Activated CD4-positive, alpha-beta memory T cell treated with anti-CD3 and anti-CD28 coated beads for 36 hours (primary cell): ENCODE measurements around the gene COPS4. TPM values are rescaled to one million over a fixed set of nuclear protein-coding genes. Genes with fewer than 3 reads are reported as not detected.
"Not testable (repeated sequence)": the region's sequence is repeated elsewhere in the genome, so short reads cannot be mapped to it uniquely, and the experiment has no call there.

Experiments
- CTCF ChIA-PET: fragments of 350-600 bp; sonication (Branson Sonifier 250); formaldehyde crosslinking; loops from one replicate; lab custom pipeline; 2021; ENCODE audit warnings: antibody characterized with exemption, inconsistent platforms; lab: Charles Lee
- POLR2A ChIA-PET: fragments of 350-600 bp; sonication (Branson Sonifier 250); formaldehyde crosslinking; loops from one replicate; lab custom pipeline; 2021; ENCODE audit warnings: antibody characterized with exemption; lab: Charles Lee
- DNase-seq: peaks from one replicate; pipeline ENCODE4 v3.0.0-alpha.2; 2020
- H3K27ac Mint-ChIP-seq: one replicate; pipeline ENCODE4 v1.8.0; 2021; ENCODE audit warnings: mixed read lengths
- H3K27me3 Mint-ChIP-seq: one replicate; pipeline ENCODE4 v1.8.0; 2021; ENCODE audit warnings: mixed read lengths
- H3K36me3 Mint-ChIP-seq: one replicate; pipeline ENCODE4 v1.8.0; 2021; ENCODE audit warnings: mixed read lengths
- H3K4me1 Mint-ChIP-seq: one replicate; pipeline ENCODE4 v1.8.0; 2021; ENCODE audit warnings: low read depth, mixed read lengths
- H3K4me3 Mint-ChIP-seq: one replicate; pipeline ENCODE4 v1.8.0; 2021; ENCODE audit warnings: mild to moderate bottlenecking, mixed read lengths
- H3K9me3 Mint-ChIP-seq: one replicate; pipeline ENCODE4 v1.8.0; 2021; ENCODE audit warnings: mixed read lengths
- intact Hi-C: fragments of 100-400 bp; cut with micrococcal nuclease; formaldehyde crosslinking; loops from one replicate; pipeline ENCODE4 v1.15.1; 2023
- total RNA-seq, 2 experiments: library from RNA; stranded (reverse); gene quantifications; one replicate each; pipeline ENCODE4 v1.2.3, GENCODE V29; 2021

Gene COPS4
- total RNA-seq, 2 experiments from 2014 or later, result 38.5 to 40.6 TPM

DNA sequence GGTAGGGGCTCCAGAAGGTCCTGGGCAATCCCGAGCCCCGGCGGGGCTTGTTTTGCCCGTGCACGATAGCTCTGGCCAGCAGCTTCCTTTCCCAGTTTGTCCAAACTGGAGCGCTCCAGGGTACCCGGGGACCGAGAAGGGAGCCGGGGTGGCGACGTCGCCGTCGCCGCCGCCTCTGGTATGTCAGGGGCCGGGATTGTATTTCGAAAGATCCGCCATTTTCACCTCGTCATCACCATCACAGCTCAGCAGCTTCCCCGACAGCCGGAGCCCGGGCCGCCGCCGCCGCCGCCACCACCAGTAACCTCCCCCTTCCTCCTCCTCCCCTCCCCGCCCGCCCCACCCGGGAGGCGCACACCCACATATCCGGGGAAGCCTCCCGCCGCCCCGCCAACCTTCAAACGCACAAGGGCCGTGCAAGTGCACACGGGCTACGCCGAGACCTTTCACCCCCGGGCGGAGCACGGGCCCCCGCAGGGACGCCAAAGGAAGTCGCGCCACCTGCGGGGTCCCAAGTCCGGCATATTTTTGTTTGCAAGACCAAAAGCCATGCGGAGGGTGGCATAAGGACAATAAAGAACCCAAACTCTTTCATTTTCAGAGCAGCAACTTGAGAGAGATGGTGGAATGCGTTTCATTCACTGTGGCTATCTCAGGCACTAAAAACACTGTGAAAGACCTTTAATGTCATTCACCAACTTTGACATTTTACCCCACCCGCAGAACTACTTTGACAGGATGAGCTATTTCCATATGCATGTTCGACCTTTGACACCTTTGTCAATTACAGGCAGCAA lies 24.3 kb upstream of the COPS4 start, which contains the start of gene LIN54:
TSS of gene LIN54 (minus strand) at position 302 of the 797 bp plus-strand sequence. CDS start 25,979 bp downstream, outside the sequence.
- intact Hi-C loops, result loop anchor here (1.0 to 2.0 kb wide), 2 partner anchors 580 to 636 kb away; partner anchors contain the start of genes ENOPH1 and HNRNPDL
- peak; percentile 91 for DNase-seq
- Mint-ChIP-seq H3K9me3 (no peaks in the 10 kb centered on the region), H3K4me1 (peaks cover 47% of the 10 kb centered on the region), H3K36me3 (peaks cover 5% of the 10 kb centered on the region), H3K27ac (peak within 1 kb of the TSS; percentile 90), H3K27me3 (no peaks in the 10 kb centered on the region), H3K4me3 (peak within 1 kb of the TSS; percentile 99)
- ChIA-PET POLR2A (interaction anchor here (0.7 to 4.4 kb wide), 4 partner anchors 24 to 111 kb away, joined by 3 to 41 read pairs (median 12); partner anchors contain the start of genes COPS4 and THAP9), CTCF (interaction anchor here (0.7 to 3.2 kb wide), 10 partner anchors 24 to 283 kb away, joined by 3 to 33 read pairs (median 3); partner anchors contain the start of genes COPS4 and THAP9)

DNA sequence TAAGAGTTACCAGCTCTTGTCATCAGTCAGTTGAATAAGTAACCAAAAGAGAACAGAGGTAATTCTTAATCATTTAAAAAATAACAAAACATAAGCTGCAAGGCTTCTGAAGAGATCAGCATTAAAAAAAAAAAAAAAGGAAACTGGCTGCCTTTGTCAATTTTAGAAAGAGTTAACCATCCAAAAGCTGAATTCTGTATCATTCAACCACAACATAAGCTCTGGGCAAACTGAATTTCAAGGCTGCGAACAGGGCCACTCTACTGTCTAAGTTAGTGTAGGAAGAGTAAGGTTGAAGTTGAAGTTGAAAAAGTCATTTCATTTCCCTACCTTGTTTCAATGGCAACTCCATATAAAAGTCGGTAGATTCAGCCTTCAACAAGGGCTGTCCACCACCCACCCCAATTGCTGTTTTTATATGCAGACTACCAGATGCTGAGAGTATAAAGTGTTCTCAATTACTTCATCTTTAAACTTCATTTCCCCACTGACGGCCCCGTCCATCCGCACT lies 23.2 kb upstream of the COPS4 start:
- peaks cover 41% of the 10 kb centered on the region for H3K4me1 Mint-ChIP-seq

DNA sequence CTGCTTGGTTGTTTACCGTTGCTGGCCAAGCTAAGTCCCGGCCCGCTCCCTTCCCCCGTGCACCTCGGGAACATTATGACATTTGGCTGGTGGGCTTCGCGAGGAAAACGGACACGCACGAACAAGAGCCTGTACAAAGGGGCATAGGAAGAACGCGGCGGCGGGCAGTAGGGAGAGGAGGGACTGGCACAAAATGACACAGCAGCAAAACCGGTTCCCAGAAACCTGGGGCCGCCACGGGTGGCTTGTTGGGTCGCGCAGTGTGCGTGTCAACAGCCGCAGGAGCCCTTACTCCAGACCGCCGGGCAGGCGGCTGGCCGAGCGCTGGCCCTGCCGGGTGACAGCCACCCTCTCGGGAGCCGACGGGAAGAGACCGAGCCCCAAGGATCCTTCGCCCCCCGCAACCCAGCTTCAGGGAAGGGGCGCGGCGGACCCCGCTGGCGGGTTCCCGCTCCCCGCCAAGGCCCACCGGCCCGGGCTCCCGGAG lies 22.7 kb upstream of the COPS4 start:
- H3K27ac Mint-ChIP-seq, result peak overlapping the region; percentile 90
- H3K4me1 Mint-ChIP-seq, result peaks cover 40% of the 10 kb centered on the region
- H3K36me3 Mint-ChIP-seq, result peaks cover 5% of the 10 kb centered on the region
- peak overlapping the region; percentile 99 for H3K4me3 Mint-ChIP-seq
- no peaks in the 10 kb centered on the region for H3K27me3 Mint-ChIP-seq
- H3K9me3 Mint-ChIP-seq, result no peaks in the 10 kb centered on the region
- ChIA-PET CTCF (interaction anchor here (1.0 to 3.2 kb wide), 4 partner anchors 23 to 271 kb away, joined by 4 to 33 read pairs (median 8); partner anchors contain the start of gene COPS4), POLR2A (interaction anchor here (0.6 to 4.4 kb wide), 6 partner anchors 23 to 112 kb away, joined by 3 to 41 read pairs (median 4); partner anchors contain the start of genes COPS4 and THAP9)
- peak; percentile 66 for DNase-seq
- intact Hi-C loops, result loop anchor here (1.0 to 2.0 kb wide), 6 partner anchors 63 to 443 kb away; partner anchors contain the start of genes HELQ, SEC31A and THAP9

More for the DNA sequence above, 23.2 kb upstream of the COPS4 start:
- no peak for DNase-seq
- POLR2A ChIA-PET, result interaction anchor here (0.6 to 4.4 kb wide), 8 partner anchors 23 to 122 kb away, joined by 3 to 41 read pairs (median 3); partner anchors contain the start of genes COPS4 and THAP9
- intact Hi-C loops, result loop anchor here (1.0 to 2.0 kb wide), 7 partner anchors 63 to 581 kb away; partner anchors contain the start of genes ENOPH1, HELQ, HNRNPDL and SEC31A
- peak overlapping the region; percentile 90 for H3K27ac Mint-ChIP-seq
- H3K4me3 Mint-ChIP-seq, result peak overlapping the region; percentile 99
- H3K36me3 Mint-ChIP-seq, result peaks cover 5% of the 10 kb centered on the region
- CTCF ChIA-PET, result interaction anchor here (0.7 to 3.2 kb wide), 9 partner anchors 23 to 282 kb away, joined by 3 to 33 read pairs (median 3); partner anchors contain the start of genes COPS4 and THAP9
- H3K27me3 Mint-ChIP-seq, result no peaks in the 10 kb centered on the region
- no peaks in the 10 kb centered on the region for H3K9me3 Mint-ChIP-seq

DNA sequence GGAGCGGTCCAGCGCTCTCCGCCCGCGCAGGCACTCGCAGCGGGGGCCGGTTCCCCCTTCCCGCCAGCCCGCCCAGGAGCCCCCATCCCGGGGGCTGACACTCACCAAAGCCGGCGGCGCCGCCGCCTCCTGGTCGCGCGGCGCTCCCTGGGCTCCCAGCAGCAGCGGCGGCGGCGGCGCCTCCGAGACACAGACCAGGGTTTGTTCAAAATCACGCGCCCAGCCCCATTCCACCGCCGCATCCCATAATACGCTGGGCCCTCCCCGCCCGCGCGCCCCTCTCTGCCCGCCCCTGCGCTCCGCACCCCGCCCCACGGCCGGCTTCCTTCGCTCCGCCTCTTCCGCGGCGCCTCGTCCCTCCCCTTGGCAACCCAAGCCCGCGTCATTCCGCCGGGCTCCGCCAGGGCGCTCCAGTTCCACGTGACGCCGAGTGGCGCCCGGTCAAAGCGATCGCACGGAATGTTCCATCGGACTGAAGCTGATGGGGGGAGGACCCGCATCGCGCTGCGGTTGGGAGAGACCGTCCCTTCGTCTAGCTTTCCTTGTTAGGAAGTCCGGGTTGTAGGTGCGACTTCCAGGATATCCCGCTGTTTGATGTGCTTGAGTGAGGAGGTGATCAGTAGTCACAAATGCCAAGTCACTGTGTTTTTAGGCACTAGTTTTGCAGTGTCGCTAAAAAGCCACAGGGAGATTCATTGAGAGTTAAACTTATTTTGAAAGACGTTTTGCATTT lies 22.1 kb upstream of the COPS4 start:
- peaks cover 5% of the 10 kb centered on the region for H3K36me3 Mint-ChIP-seq
- H3K27me3 Mint-ChIP-seq, result no peaks in the 10 kb centered on the region
- peak; percentile 98 for DNase-seq
- H3K4me1 Mint-ChIP-seq, result peaks cover 36% of the 10 kb centered on the region
- POLR2A ChIA-PET, result interaction anchor here (0.7 to 4.4 kb wide), 9 partner anchors 9 to 122 kb away, joined by 3 to 41 read pairs (median 3); partner anchors contain the start of genes COPS4, SEC31A and THAP9
- peak overlapping the region; percentile 92 for H3K4me3 Mint-ChIP-seq
- CTCF ChIA-PET, result interaction anchor here (1.2 to 1.9 kb wide), 3 partner anchors 22 to 271 kb away, joined by 3 to 12 read pairs (median 4); partner anchors contain the start of gene COPS4
- H3K27ac Mint-ChIP-seq, result peak overlapping the region; percentile 92
- no peaks in the 10 kb centered on the region for H3K9me3 Mint-ChIP-seq
- intact Hi-C loops, result loop anchor here (1.0 to 2.0 kb wide), 9 partner anchors 21 to 442 kb away; partner anchors contain the start of genes COQ2, HELQ, SEC31A and THAP9

DNA sequence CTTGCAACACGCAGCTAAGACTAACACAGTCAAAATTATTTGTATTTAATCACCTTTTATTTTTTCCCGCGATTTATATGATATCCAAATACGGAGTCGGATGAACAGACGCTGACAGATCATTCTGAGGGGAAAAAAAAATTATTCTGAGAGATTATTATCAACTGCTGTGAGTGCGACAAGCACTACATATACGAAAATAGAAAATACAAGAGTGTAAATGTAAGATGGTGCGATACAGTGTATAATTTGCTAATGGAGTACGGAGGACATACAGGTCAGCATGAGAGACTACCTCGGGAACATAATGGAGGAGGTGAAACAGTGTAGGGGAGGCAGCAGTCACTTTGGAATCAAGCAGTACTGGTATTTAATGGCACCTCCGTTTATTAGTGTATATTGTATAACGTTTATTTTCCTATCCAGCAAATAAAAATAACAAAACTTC lies 21.5 kb upstream of the COPS4 start:
- POLR2A ChIA-PET, result interaction anchor here (0.7 to 4.4 kb wide), 9 partner anchors 9 to 123 kb away, joined by 3 to 41 read pairs (median 3); partner anchors contain the start of genes COPS4, SEC31A and THAP9
- H3K27ac Mint-ChIP-seq, result peak overlapping the region; percentile 92
- H3K4me1 Mint-ChIP-seq, result peaks cover 32% of the 10 kb centered on the region
- H3K27me3 Mint-ChIP-seq, result no peaks in the 10 kb centered on the region
- peak overlapping the region; percentile 92 for H3K4me3 Mint-ChIP-seq
- DNase-seq, result no peak
- H3K36me3 Mint-ChIP-seq, result peaks cover 5% of the 10 kb centered on the region
- H3K9me3 Mint-ChIP-seq, result no peaks in the 10 kb centered on the region
- intact Hi-C loops, result loop anchor here (1.0 to 2.0 kb wide), 6 partner anchors 21 to 271 kb away; partner anchors contain the start of gene COQ2
- CTCF ChIA-PET, result interaction anchor here (1.2 to 1.9 kb wide), 2 partner anchors 21 to 61 kb away, joined by 3 to 12 read pairs; partner anchors contain the start of gene COPS4

DNA sequence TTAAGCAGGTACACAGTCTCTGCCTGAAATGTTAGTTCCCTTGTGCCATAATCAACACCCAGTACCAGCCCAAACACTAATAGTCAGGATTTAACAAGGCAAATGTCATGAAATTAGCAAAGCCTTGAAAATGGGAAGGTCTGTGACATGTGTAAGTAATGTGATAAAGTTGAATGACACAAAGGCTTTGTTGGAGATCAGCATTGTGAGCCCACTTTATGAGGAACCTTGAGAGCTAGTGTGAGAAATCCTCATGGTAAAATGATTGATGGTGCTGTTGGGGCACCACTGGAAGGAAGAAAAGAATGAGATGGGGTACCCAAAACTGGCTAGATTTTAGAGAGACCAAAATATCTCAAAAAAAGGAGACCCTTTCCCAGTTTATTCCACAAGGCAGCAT lies 21.1 kb upstream of the COPS4 start:
- no peak for DNase-seq
- CTCF ChIA-PET, result interaction anchor here (1.2 to 1.9 kb wide), 2 partner anchors 21 to 61 kb away, joined by 3 to 12 read pairs; partner anchors contain the start of gene COPS4

DNA sequence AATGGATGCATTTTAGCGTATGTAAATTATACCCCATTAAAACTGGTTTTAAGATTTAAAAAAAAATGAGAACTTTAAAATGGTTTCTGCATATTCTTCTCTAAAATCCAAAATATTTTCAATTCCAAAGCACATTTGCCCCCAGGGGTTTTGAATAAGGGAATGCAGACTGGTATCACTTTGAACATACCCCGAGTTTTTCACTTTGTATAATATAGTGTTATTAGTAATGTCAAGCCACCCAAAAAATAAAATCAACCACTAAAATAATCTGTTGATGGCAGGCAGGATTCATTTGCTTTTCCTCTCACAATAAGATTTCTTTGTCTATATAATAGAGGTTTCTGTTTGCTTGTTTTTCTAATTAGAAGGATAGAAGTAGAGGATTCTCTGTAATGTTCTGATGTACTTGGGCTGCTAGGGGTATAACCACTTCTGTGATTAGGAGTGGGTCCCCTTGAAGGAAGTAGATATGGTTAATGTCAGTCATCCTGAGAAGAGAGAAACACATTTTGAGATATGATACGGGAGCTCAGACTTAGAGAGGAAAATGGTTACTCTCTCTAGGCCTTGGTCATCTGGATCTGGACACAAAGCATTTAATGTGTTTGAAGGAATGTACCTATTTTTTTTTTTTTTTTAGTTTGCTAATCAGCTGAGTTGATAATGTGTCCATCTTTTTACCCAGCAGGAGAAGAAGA lies 15.0 kb upstream of the COPS4 start:
- Mint-ChIP-seq H3K27me3 (peaks cover 1% of the 10 kb centered on the region), H3K4me1 (peaks cover 8% of the 10 kb centered on the region), H3K9me3 (peaks cover 5% of the 10 kb centered on the region), H3K4me3 (no peak overlapping the region), H3K27ac (no peak overlapping the region), H3K36me3 (no peaks in the 10 kb centered on the region)
- ChIA-PET CTCF (no interaction called here), POLR2A (interaction anchor here (0.6 kb wide), 1 partner anchor 14 kb away, joined by 3 read pairs; no protein-coding TSS in a partner anchor)
- intact Hi-C loops, result no loop called here
- no peak for DNase-seq

More for the DNA sequence above, 21.1 kb upstream of the COPS4 start:
- POLR2A ChIA-PET, result interaction anchor here (0.8 kb wide), 1 partner anchor 123 kb away, joined by 3 read pairs; the partner anchor contains the start of gene SEC31A
- H3K27ac Mint-ChIP-seq, result no peak overlapping the region
- peaks cover 28% of the 10 kb centered on the region for H3K4me1 Mint-ChIP-seq
- H3K36me3 Mint-ChIP-seq, result peaks cover 5% of the 10 kb centered on the region
- H3K9me3 Mint-ChIP-seq, result no peaks in the 10 kb centered on the region
- intact Hi-C loops, result loop anchor here (1.0 to 2.0 kb wide), 6 partner anchors 20 to 270 kb away; partner anchors contain the start of gene COQ2
- peak overlapping the region; percentile 92 for H3K4me3 Mint-ChIP-seq
- no peaks in the 10 kb centered on the region for H3K27me3 Mint-ChIP-seq

DNA sequence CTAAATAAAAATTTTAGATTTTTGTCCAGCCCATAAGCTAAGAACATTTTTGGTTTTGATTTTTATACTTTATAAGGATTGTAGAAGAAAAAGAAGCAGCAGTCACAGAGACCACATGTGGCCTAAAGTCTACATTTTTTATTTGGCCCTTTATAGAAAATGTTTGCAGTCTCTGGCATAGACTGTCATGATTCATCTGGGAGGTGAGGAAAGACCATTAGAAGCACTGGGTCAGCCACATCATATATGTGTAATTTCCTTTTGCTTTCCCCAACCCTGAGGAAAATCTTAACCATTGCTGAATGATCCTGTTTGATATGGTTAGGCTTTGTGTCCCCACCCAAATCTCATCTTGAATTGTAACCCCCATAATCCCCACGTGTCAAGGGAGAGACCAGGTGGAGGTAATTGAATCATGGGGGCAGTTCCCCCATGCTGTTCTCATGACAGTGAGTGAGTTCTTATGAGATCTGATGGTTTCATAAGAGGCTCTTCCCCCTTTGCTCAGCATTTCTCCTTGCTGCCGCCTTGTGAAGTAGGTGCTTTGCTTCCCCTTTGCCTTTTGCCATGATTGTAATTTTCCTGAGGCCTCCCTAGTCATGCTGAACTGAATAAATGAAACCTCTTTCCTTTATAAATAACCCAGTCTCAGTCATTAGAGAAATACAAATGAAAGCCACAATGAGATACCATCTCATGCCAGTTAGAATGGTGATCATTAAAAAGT lies 12.1 kb upstream of the COPS4 start:
- Mint-ChIP-seq H3K4me3 (no peak overlapping the region), H3K4me1 (peaks cover 8% of the 10 kb centered on the region), H3K36me3 (peaks cover 1% of the 10 kb centered on the region), H3K27ac (no peak overlapping the region), H3K9me3 (peaks cover 12% of the 10 kb centered on the region), H3K27me3 (peaks cover 3% of the 10 kb centered on the region)
- intact Hi-C loops, result no loop called here
- CTCF ChIA-PET, result no interaction called here
- POLR2A ChIA-PET, result interaction anchor here (1.1 kb wide), 1 partner anchor 10 kb away, joined by 3 read pairs; no protein-coding TSS in a partner anchor
- DNase-seq, result no peak

DNA sequence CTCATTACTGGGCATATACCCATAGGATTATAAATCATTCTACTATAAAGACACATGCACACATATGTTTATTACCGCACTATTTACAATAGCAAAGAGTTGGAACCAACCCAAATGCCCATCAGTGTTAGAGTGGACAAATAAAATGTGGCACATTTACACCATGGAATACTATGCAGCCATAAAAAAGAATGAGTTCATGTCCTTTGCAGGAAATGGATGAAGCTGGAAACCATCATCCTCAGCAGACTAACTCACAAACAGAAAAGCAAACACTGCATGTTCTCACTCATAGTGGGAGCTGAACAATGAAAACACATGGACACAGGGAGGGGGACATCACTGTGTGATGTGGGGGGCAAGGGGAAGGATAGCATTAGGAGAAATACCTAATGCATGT lies 11.4 kb upstream of the COPS4 start:
- H3K9me3 Mint-ChIP-seq, result peaks cover 12% of the 10 kb centered on the region
- H3K4me3 Mint-ChIP-seq, CTCF ChIA-PET, DNase-seq, H3K36me3 Mint-ChIP-seq, H3K27ac Mint-ChIP-seq, H3K4me1 Mint-ChIP-seq, POLR2A ChIA-PET, intact Hi-C loops, H3K27me3 Mint-ChIP-seq: not testable (repeated sequence)
